H9 (cell line): ENCODE data around the gene CHD1. TPM values are rescaled to one million over a fixed set of nuclear protein-coding genes. Genes with fewer than 3 reads are reported as not detected.

Experiments
- DNase-seq: peaks from one replicate; pipeline ENCODE4 v3.0.0-alpha.2; 2017
- H2AFZ ChIP-seq: one replicate; pipeline ENCODE4 v1.6.1; 2013; ENCODE audit warnings: mild to moderate bottlenecking, low read length, control low read depth, moderate library complexity
- H2AK5ac ChIP-seq: 2 replicates; pipeline ENCODE4 v1.6.1; 2013; ENCODE audit warnings: low read length, control low read depth, mixed read lengths; ENCODE audit not compliant: insufficient read length
- H2BK120ac ChIP-seq: one replicate; pipeline ENCODE4 v1.6.1; 2013; ENCODE audit warnings: low read depth, mild to moderate bottlenecking, low read length, control low read depth, inconsistent platforms; ENCODE audit not compliant: poor library complexity, severe bottlenecking
- H2BK12ac ChIP-seq: 2 replicates; pipeline ENCODE4 v1.6.1; 2013; ENCODE audit warnings: low read length, control low read depth, mixed read lengths, low read depth; ENCODE audit not compliant: insufficient read length
- H2BK15ac ChIP-seq: 2 replicates; pipeline ENCODE4 v1.6.1; 2013; ENCODE audit warnings: low read depth, low read length, control low read depth
- H2BK20ac ChIP-seq: one replicate; pipeline ENCODE4 v1.6.1; 2013; ENCODE audit warnings: low read depth, mild to moderate bottlenecking, low read length, control low read depth, inconsistent platforms; ENCODE audit not compliant: poor library complexity, severe bottlenecking
- H2BK5ac ChIP-seq: 2 replicates; pipeline ENCODE4 v1.6.1; 2013; ENCODE audit warnings: low read length, control low read depth, mixed read lengths; ENCODE audit not compliant: insufficient read length
- H3K14ac ChIP-seq: 2 replicates; pipeline ENCODE4 v1.6.1; 2013; ENCODE audit warnings: low read length, control low read depth; ENCODE audit not compliant: insufficient read depth
- H3K18ac ChIP-seq: 2 replicates; pipeline ENCODE4 v1.6.1; 2013; ENCODE audit warnings: low read depth, mild to moderate bottlenecking, mixed read lengths, low read length, control low read depth; ENCODE audit not compliant: insufficient read length
- H3K23ac ChIP-seq: 2 replicates; pipeline ENCODE4 v1.6.1; 2013; ENCODE audit warnings: low read length, control low read depth, mixed read lengths, low read depth; ENCODE audit not compliant: insufficient read length
- H3K23me2 ChIP-seq: 2 replicates; pipeline ENCODE4 v1.6.1; 2013; ENCODE audit warnings: low read depth, mild to moderate bottlenecking, mixed read lengths, low read length, control low read depth; ENCODE audit not compliant: insufficient read length, poor library complexity, severe bottlenecking
- H3K27ac ChIP-seq: 2 replicates; pipeline ENCODE4 v1.5.1; 2013; ENCODE audit warnings: low read length, control low read depth, mixed read lengths, low read depth; ENCODE audit not compliant: insufficient read length
- H3K27me3 ChIP-seq: 2 replicates; pipeline ENCODE4 v1.6.1; 2013; ENCODE audit warnings: low read length, control low read depth, inconsistent platforms; ENCODE audit not compliant: insufficient read depth
- H3K4ac ChIP-seq: 2 replicates; pipeline ENCODE4 v1.6.1; 2013; ENCODE audit warnings: low read depth, mild to moderate bottlenecking, control low read depth, inconsistent platforms, low read length, moderate library complexity
- H3K4me1 ChIP-seq: 2 replicates; pipeline ENCODE4 v1.6.1; 2013; ENCODE audit warnings: low read length, control low read depth, inconsistent platforms; ENCODE audit not compliant: insufficient read depth
- H3K4me2 ChIP-seq: 2 replicates; pipeline ENCODE4 v1.6.1; 2013; ENCODE audit warnings: low read length, control low read depth, mixed read lengths; ENCODE audit not compliant: insufficient read length, insufficient read depth
- H3K56ac ChIP-seq: 2 replicates; pipeline ENCODE4 v1.6.1; 2013; ENCODE audit warnings: low read depth, mild to moderate bottlenecking, mixed read lengths, low read length, control low read depth; ENCODE audit not compliant: insufficient read length
- H3K79me1 ChIP-seq: 2 replicates; pipeline ENCODE4 v1.6.1; 2013; ENCODE audit warnings: low read depth, mild to moderate bottlenecking, moderate library complexity, low read length, control low read depth, inconsistent platforms; ENCODE audit not compliant: insufficient read depth, poor library complexity, severe bottlenecking
- H3K79me2 ChIP-seq: 2 replicates; pipeline ENCODE4 v1.6.1; 2013; ENCODE audit warnings: low read length, control low read depth, inconsistent platforms; ENCODE audit not compliant: insufficient read depth
- H3K9ac ChIP-seq: 2 replicates; pipeline ENCODE4 v1.6.1; 2013; ENCODE audit warnings: low read length, control low read depth, mixed read lengths; ENCODE audit not compliant: insufficient read length; ENCODE audit errors: extremely low read depth
- H3K9me3 ChIP-seq: one replicate; pipeline ENCODE4 v1.6.1; 2013; ENCODE audit warnings: low read depth, low read length, inconsistent platforms; ENCODE audit not compliant: control insufficient read depth
- H3T11ph ChIP-seq: one replicate; pipeline ENCODE4 v1.6.1; 2013; ENCODE audit warnings: mild to moderate bottlenecking, low read length, control low read depth, inconsistent platforms
- H4K20me1 ChIP-seq: one replicate; pipeline ENCODE4 v1.6.1; 2013; ENCODE audit not compliant: control insufficient read depth, insufficient read length, insufficient read depth
- H4K5ac ChIP-seq: 2 replicates; pipeline ENCODE4 v1.6.1; 2013; ENCODE audit warnings: low read depth, mild to moderate bottlenecking, mixed read lengths, low read length, control low read depth; ENCODE audit not compliant: insufficient read length
- H4K8ac ChIP-seq: replicated peaks from 2 replicates; pipeline ENCODE4 v1.6.1; 2013; ENCODE audit warnings: low read length, control low read depth, mixed read lengths, low read depth; ENCODE audit not compliant: insufficient read length
- H4K91ac ChIP-seq: 2 replicates; pipeline ENCODE4 v1.6.1; 2013; ENCODE audit warnings: low read depth, mild to moderate bottlenecking, moderate library complexity, mixed read lengths, low read length, control low read depth; ENCODE audit not compliant: insufficient read length
- H3K27ac Mint-ChIP-seq, 3 experiments: 2 replicates in 2 of 3; 3 replicates in 1 of 3; pipeline ENCODE4 v1.8.0; 2020 to 2021; ENCODE audit warnings: mixed read lengths in 3 of 3, mild to moderate bottlenecking in 1 of 3, moderate library complexity in 1 of 3
- H3K27me3 Mint-ChIP-seq: 2 replicates; pipeline ENCODE4 v1.8.0; 2021; ENCODE audit warnings: low read depth, mild to moderate bottlenecking, moderate library complexity, mixed read lengths
- H3K36me3 Mint-ChIP-seq, 3 experiments: 2 replicates in 2 of 3; 3 replicates in 1 of 3; pipeline ENCODE4 v1.8.0; 2020 to 2021; ENCODE audit warnings: low read depth in 3 of 3, mixed read lengths in 3 of 3; ENCODE audit not compliant: insufficient read depth in 1 of 3
- H3K4me1 Mint-ChIP-seq, 2 experiments: 2 replicates each; pipeline ENCODE4 v1.8.0; 2020; ENCODE audit warnings: mixed read lengths in 2 of 2
- H3K4me3 Mint-ChIP-seq, 2 experiments: 2 replicates in 1 of 2; 3 replicates in 1 of 2; pipeline ENCODE4 v1.8.0; 2020 to 2021; ENCODE audit warnings: mild to moderate bottlenecking in 2 of 2, mixed read lengths in 2 of 2, moderate library complexity in 1 of 2
- H3K9me3 Mint-ChIP-seq, 2 experiments: 2 replicates in 1 of 2; 3 replicates in 1 of 2; pipeline ENCODE4 v1.8.0; 2020; ENCODE audit warnings: mild to moderate bottlenecking in 2 of 2, mixed read lengths in 2 of 2, moderate library complexity in 1 of 2
- CTCF ChIP-seq: fragments of 200-600 bp; sonication (generic); conservative IDR thresholded peaks from 3 replicates; pipeline ENCODE4 v1.8.0; 2021; ENCODE audit warnings: antibody characterized with exemption, mild to moderate bottlenecking
- WGBS: extraction: QIAGEN DNeasy Blood & Tissue Kit; methylation state at CpG from one replicate; pipeline ENCODE4 v1.1.7; 2013; ENCODE audit warnings: missing lambda C conversion rate, low lambda C conversion rate, mixed read lengths; ENCODE audit not compliant: insufficient read length; ENCODE audit errors: extremely low coverage; 5-methylcytosine and 5-hydroxymethylcytosine counted together
- total RNA-seq: library from RNA; stranded (reverse); gene quantifications from 2 replicates; pipeline ENCODE4 v1.2.1, GENCODE V29; 2021

CHD1 gene
- total RNA-seq, 1 experiment from 2014 or later, result 62.7 TPM

- no peaks in the 10 kb centered on the region for H3K27me3 Mint-ChIP-seq
- H2BK20ac ChIP-seq, result no peak overlapping the region
- no peak overlapping the region for H3K27ac ChIP-seq
- H3K23ac ChIP-seq, result no peak overlapping the region
- H2BK5ac ChIP-seq, result no peak overlapping the region
- H2BK12ac ChIP-seq, result no peak overlapping the region
- H3K23me2 ChIP-seq, result no peaks in the 10 kb centered on the region
- H3K4me2 ChIP-seq, result no peak overlapping the region
- H4K20me1 ChIP-seq, result no peaks in the 10 kb centered on the region
- no peak overlapping the region for H2AFZ ChIP-seq
- H3K14ac ChIP-seq, result no peak overlapping the region
- H2BK120ac ChIP-seq, result no peak overlapping the region
- H3K27me3 ChIP-seq, result no peaks in the 10 kb centered on the region
- DNase-seq, result no peak
- H3K4ac ChIP-seq, result no peak overlapping the region
- no peak for TF ChIP-seq CTCF
- H3K4me1 ChIP-seq, result 0 out of 2 replicates have a peak, but pooled peaks cover 3% of the 10 kb centered on the region
- no peaks in the 10 kb centered on the region for H3K79me1 ChIP-seq
- H2AK5ac ChIP-seq, result no peak overlapping the region
- H4K91ac ChIP-seq, result no peak overlapping the region
- no peaks in the 10 kb centered on the region for H3K9me3 ChIP-seq
- no peak overlapping the region; a peak in 2 of 7 replicates for H3K27ac Mint-ChIP-seq
- H3T11ph ChIP-seq, result no peak overlapping the region
- no CpG with 5 or more reads among the region's 5 CpGs for WGBS
- H3K18ac ChIP-seq, result no peak overlapping the region
- no peak overlapping the region for H3K9ac ChIP-seq
- no peaks in the 10 kb centered on the region for H3K36me3 Mint-ChIP-seq
- H3K56ac ChIP-seq, result no peak overlapping the region
- no peak overlapping the region for H3K4me3 Mint-ChIP-seq
- no peaks in the 10 kb centered on the region for H3K9me3 Mint-ChIP-seq
- H4K5ac ChIP-seq, result no peak overlapping the region
- no peak overlapping the region for H2BK15ac ChIP-seq
- no peak overlapping the region for H4K8ac ChIP-seq
- peaks cover 18 to 32% of the 10 kb centered on the region in 2 experiments for H3K4me1 Mint-ChIP-seq
- no peaks in the 10 kb centered on the region for H3K79me2 ChIP-seq
These were observed 4.8 kb upstream of the CHD1 start for GRCh38 chr5:98933445-98934072.
